Raji (cell line): ENCODE data around the gene CD7.

Experiments
- POLR2A ChIP-seq: IDR thresholded peaks from 2 replicates; pipeline ENCODE4 v1.6.1; 2011; ENCODE audit warnings: low read depth, low read length, control low read depth; ENCODE audit not compliant: insufficient read depth

The CD7 gene

GRCh38 chr17:82314012-82314726, 3.2 kb downstream of the CD7 start:
- no peak for TF ChIP-seq POLR2A

DNA sequence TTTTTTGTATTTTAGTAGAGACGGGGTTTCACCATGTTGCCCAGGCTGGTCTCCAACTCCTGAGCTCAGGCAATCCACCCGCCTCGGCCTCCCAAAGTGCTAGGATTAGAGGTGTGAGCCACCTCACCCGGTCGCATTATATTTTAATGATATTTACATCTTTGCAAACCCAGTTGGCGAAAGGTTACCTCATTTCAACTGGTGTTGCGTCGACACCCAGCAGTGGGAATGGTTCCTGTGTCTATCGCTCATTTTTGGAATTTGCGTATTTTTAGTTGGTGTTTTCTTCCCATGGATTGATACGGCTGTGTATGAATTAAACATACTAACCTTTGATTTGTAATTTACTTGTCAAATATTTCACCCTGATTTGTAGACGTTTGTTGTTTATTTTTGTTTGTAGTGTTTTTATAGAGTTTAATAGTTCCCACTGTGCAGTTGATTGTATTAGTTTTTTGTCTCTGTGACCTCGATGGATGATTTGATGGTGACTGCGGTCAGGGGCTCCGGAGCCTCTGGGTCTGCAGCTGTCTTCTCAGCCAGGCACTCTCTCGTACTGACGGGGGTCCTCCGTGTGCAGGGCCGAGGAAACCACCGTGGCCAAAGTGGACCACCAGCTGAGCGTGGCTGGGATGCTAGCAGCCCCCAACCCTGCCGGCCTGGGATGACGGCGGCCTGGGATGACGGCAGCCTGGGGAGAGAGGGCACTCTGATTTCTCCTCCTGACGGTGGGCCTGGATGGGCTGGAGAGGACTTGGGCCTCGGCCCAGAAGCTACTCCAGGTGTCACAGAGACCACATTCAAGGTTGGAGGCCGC, 4.0 kb downstream of the CD7 start:
- no peak for TF ChIP-seq POLR2A

- TF ChIP-seq POLR2A: no peak
Observed at GRCh38 chr17:82311971-82312370, 5.4 kb downstream of the CD7 start.

- no peak for TF ChIP-seq POLR2A
Observed at GRCh38 chr17:82310877-82311276, 6.5 kb downstream of the CD7 start.

DNA sequence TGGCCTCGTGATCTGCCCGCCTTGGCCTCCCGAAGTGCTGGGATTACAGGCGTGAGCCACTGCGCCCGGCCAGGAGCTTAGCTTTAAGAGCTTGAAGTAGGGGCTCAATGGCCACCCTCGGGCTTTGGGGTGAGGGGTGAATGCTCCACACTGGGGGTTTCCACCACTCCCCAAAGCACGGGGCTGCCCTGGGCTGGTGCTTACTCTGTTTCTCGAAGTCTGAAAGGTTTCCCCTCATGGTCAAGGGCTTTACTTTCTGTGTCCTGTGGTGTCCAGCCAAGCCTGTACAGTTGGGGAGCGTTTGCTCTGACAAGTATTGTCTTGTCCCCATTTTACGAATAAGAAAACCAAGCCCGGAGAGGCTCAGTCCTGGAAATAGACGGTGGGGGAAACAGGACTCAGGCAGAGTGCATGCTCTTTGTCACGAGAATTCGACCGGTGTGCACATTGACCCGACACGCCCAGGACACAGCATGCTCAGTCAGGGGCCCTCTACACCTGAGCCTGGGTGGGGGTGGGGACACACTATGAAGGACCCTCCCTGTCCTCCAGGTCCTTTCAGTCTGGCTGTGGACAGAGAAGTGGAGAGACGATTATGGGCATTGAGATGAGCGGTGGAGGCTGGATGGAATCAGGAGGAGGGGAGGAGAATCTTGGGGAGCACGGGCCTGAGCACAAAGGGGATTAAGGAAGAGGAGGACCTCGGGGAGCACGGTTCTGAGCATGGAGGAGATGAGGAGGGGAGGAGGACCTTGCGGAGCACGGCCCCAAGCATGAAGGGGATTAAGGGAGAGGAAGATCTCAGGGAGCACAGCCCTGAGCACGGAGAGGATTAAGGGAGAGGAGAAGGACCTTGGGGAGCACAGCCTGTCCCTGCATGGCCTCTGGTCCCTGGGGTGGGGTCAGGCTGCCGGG, 7.5 kb downstream of the CD7 start:
- no peak for TF ChIP-seq POLR2A

GRCh38 chr17:82305727-82306300, 11.6 kb downstream of the CD7 start:
- no peak for TF ChIP-seq POLR2A

GRCh38 chr17:82304826-82305726, 12.3 kb downstream of the CD7 start:
- no peak for TF ChIP-seq POLR2A

DNA sequence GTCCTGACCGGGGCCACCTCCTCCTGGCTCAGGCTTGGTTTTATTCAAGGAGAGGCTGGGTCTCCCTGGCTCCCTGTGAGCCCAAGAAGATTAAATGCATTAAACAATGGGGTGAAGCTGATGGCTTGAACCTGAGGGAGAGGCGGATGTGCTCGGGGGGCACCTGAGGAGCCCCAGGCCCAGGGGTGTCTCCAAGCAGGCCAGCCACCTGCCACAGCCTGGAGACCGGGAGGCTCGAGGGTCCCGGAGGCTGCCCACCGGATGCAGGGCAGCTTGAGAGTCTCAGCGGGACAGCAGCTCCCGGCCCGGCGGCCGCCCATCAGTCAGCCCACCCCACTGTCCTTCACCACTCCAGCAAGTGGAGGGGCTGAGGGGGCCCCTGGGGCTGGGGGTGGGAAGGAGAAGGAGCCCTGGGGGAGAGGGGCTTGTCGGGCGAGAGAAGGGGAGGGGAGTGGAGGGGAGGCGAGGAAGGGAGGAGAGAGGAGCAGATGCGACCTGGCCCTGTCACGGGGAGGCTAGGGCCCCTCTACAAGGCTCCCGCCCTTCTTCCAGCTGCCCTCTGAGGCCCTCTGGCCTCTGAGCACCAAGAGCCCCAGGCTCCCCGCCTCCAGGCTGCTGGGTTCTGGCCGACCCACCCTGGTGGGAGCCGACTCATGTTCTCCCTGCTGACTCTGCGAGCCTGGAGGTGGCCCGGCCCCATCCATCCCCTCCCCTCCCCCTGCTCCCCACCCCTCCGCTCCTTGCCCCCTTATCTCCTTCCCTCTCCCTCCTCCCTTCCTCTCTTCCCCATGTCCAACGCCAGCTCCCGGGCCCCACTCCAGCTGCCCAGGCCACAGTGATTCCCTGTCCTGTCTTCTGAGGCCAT, 13.2 kb downstream of the CD7 start:
- TF ChIP-seq POLR2A: no peak

GRCh38 chr17:82302991-82303943, 14.1 kb downstream of the CD7 start:
- no peak for TF ChIP-seq POLR2A

DNA sequence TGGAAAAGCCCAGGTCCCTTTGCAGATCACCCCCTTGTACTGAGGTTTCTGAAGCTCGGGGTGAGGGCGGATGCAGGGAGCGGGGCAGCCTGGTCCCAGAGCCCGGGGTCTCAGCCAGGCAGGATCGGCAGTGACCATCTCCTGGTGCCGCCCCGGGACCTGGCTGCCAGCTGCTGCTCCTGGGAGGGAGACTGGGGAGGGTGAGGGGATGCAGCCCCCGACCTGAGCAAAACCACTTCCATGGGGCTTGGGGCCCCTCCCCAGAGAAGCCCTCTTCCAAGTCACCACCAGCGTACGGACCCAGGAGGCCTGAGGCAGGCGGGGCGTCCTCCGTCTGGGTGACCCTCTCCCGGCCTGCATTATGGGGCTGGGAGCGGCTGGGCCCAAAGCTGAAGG, 14.8 kb downstream of the CD7 start:
- no peak for TF ChIP-seq POLR2A

GRCh38 chr17:82301916-82302567, 15.4 kb downstream of the CD7 start:
- TF ChIP-seq POLR2A: no peak
